ENCODE results near the gene CHST9.

CHST9 gene

DNA sequence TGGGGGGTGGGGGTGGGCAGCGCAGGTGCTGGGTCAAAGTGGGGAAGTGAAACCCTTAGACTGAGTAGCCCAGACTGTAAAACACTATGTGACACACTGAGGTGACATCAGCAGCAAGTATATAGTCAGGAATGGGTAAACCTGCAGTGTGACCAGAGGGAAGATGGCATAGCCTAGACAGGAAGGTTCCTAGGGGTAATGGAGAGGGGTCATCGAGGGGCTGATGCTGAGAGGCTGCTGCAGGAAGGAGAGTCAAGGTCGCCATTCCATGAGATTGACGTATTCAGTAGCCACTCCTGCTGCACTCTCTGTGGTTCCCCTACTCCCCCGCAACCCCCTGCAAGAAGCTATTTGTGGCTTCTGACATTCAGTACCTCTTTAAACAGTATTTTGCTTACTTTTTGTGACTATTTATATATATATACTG is 111.7 kb downstream of the CHST9 start:
- no peak overlapping the region for H3K4me3 Mint-ChIP-seq
- H3K9me3 Mint-ChIP-seq: peaks cover 6% of the 10 kb centered on the region
- no peak for ATAC-seq
- no peaks in the 10 kb centered on the region for H3K4me1 Mint-ChIP-seq
- H3K36me3 Mint-ChIP-seq: no peaks in the 10 kb centered on the region
- no peak for DNase-seq (ENCODE audit: low spot score in 2 of 2)
- no peak overlapping the region for H3K27ac Mint-ChIP-seq

DNA sequence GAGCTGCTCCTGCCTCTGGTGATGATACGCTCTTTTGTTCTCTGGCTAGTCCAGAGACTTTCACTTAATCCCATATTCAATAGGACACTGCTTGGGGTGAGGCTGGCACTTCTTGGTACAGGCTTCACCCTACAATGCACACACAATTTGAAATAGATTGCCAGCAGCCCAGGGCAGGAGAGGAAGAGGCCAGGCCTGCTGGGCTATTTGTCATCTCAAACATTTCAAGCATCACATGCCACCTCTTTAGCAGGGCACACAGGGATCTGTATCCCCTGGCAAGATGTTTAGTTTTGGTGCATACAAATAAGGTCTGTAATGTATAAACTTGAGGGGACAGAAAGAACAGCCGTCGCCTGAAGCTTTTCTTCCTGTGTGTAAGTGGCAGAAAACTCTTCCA is 120.4 kb downstream of the CHST9 start:
- peaks cover 10% of the 10 kb centered on the region for H3K9me3 Mint-ChIP-seq
- H3K27ac Mint-ChIP-seq: no peak overlapping the region

DNA sequence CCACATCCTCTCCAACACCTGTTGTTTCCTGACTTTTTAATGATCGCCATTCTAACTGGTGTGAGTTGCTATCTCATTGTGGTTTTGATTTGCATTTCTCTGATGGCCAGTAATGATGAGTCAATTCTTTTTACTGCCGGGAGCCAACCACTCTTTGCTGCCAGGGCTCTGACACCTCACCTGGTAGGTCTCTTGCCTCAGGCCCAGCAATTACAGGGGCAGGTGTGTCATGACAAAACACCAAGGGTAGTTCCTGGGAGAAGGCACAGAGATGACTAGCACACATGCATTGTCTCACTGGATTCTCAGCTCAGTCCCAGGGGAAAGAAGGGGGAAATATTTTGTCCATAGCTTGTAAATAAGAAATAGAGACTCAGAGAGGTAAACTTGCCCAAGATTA is 122.3 kb downstream of the CHST9 start:
- H3K27ac Mint-ChIP-seq: no peak overlapping the region
- ATAC-seq: no peak
- no peaks in the 10 kb centered on the region for H3K4me1 Mint-ChIP-seq
- peaks cover 8% of the 10 kb centered on the region for H3K9me3 Mint-ChIP-seq
- H3K36me3 Mint-ChIP-seq: no peaks in the 10 kb centered on the region
- no peak overlapping the region for H3K4me3 Mint-ChIP-seq
- DNase-seq (ENCODE audit: low spot score in 2 of 2): no peak

More for the DNA sequence above, 120.4 kb downstream of the CHST9 start:
- H3K36me3 Mint-ChIP-seq: no peaks in the 10 kb centered on the region
- H3K4me1 Mint-ChIP-seq: no peaks in the 10 kb centered on the region
- no peak for ATAC-seq
- no peak for DNase-seq (ENCODE audit: low spot score in 2 of 2)
- no peak overlapping the region for H3K4me3 Mint-ChIP-seq

DNA sequence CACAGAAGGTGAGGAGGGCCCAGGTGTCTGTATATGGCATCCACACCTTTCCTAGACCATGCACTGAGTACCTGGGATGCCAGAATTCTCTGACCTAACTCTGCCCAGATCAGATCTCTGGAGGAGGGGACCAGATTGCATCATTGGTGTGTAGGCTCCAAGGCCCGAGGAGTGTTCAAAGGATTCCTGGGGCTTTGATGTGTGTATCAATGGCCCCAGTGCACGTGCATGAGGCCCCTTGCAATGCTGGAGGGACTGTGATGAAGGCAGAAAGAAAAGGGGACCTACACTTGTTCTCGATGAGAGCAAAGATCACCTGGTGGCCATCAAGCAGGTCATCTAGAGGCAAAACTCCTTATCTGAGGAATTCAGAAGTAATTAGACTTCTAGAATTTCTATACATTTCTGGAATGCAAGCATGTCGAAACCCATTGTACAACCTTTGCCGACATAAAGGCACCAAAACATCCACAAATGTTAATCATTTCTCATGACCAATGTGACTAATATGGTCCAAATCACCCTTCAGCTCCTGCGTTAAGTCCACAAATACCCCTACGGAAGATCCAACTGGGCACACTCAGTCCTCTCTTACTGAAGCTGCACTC is 123.5 kb downstream of the CHST9 start:
- Mint-ChIP-seq H3K4me3 (no peak overlapping the region), H3K36me3 (no peaks in the 10 kb centered on the region), H3K27ac (no peak overlapping the region), H3K9me3 (peaks cover 11% of the 10 kb centered on the region), H3K4me1 (no peaks in the 10 kb centered on the region)
- DNase-seq (ENCODE audit: low spot score in 2 of 2) (no peak), ATAC-seq (no peak)

- no peak for DNase-seq (ENCODE audit: low spot score in 2 of 2)
- Mint-ChIP-seq H3K27ac (no peak overlapping the region), H3K36me3 (no peaks in the 10 kb centered on the region), H3K4me1 (no peaks in the 10 kb centered on the region), H3K9me3 (peaks cover 18% of the 10 kb centered on the region), H3K4me3 (no peak overlapping the region)
- ATAC-seq: no peak
Measured at GRCh38 chr18:27057519-27058234, 127.4 kb downstream of the CHST9 start.

DNA sequence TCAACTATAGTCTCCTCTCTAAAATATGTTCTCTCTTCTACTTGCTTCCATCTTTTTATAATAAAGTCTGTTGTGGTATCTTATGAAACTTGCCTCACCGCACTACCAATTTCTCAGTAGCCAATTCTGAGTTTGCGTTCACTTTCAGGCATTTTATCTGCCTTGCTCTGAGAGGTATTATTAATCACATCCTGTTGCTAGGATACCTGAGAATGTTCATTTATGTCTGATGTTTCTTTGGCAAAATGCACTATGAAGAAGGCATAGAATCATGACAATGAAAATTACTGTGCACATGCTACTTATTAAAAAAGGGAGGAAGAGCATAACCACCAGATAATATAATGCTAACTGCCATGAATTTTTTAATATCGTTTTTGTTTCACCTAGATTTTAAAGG is 130.2 kb downstream of the CHST9 start:
- H3K9me3 Mint-ChIP-seq: peaks cover 19% of the 10 kb centered on the region
- no peak for ATAC-seq
- no peaks in the 10 kb centered on the region for H3K4me1 Mint-ChIP-seq
- no peak for DNase-seq (ENCODE audit: low spot score in 2 of 2)
- no peaks in the 10 kb centered on the region for H3K36me3 Mint-ChIP-seq
- H3K27ac Mint-ChIP-seq: no peak overlapping the region
- H3K4me3 Mint-ChIP-seq: no peak overlapping the region

DNA sequence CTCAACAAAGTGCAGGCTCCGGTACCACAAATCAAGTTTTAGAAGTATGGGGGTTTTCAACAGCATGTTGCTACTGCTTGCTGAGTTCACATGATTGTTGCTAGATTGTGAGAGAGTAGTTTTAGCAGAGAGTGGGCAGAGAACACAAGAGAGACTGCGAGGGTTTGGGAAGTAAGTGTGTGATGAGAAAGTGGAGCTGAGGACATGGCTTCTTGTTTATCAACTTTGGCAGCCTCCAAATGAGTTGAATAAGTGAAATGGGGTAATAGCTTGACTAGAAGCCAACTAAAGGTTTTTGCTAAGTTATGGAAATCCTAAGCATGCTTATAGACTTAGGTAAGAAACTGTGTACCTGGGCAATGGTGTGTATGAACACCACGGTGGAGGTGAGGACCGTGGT is 135.1 kb downstream of the CHST9 start:
- Mint-ChIP-seq H3K9me3 (peaks cover 23% of the 10 kb centered on the region), H3K36me3 (no peaks in the 10 kb centered on the region), H3K4me1 (no peaks in the 10 kb centered on the region), H3K27ac (no peak overlapping the region), H3K4me3 (no peak overlapping the region)
- ATAC-seq (no peak), DNase-seq (ENCODE audit: low spot score in 2 of 2) (no peak)

GRCh38 chr18:27045342-27045741 is 139.8 kb downstream of the CHST9 start:
- Mint-ChIP-seq H3K36me3 (no peaks in the 10 kb centered on the region), H3K27ac (no peak overlapping the region), H3K4me1 (no peaks in the 10 kb centered on the region), H3K9me3 (peaks cover 25% of the 10 kb centered on the region), H3K4me3 (no peak overlapping the region)
- no peak for DNase-seq (ENCODE audit: low spot score in 2 of 2)
- ATAC-seq: no peak

DNA sequence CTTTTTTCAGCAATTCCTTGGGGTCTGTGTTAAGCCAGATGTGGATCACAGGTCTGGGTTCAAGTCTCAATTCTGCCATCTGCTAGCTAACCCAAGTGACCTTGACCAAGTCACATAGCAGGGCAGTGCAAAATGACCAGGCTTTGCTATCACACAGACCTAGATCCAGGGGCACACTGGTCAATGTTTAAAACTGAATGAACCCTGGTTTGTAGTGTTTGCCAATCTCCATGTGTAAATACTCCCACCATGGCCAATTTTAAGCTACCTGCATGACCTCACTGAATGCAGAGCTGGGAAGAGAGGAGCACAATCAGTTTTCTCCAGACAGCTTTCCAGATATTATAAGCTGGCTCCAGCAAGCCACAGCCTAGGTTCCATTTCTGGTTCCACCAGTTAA is 142.9 kb downstream of the CHST9 start:
- H3K9me3 Mint-ChIP-seq: peaks cover 20% of the 10 kb centered on the region
- DNase-seq (ENCODE audit: low spot score in 2 of 2) (no peak), ATAC-seq (no peak)
- no peak overlapping the region for H3K4me3 Mint-ChIP-seq
- H3K27ac Mint-ChIP-seq: no peak overlapping the region
- H3K36me3 Mint-ChIP-seq: no peaks in the 10 kb centered on the region
- no peaks in the 10 kb centered on the region for H3K4me1 Mint-ChIP-seq

DNA sequence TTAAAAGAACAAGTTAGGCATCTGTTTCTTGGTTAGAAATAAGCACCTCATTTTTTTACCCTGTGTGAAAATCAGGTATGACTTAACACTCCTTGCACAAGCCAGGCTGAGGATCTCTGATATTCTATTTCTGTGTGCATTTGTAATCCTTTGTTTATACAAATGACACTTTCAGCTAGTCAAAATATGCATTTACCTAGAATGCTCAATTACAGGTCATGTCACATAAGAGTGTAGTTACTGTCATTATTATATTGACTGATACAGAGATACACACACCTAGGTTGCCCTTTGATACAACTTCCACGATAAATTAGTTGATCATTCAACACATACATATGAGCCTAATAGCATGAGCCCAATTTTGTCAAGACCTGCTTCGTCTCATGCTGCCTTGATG is 144.3 kb downstream of the CHST9 start:
- no peak for DNase-seq (ENCODE audit: low spot score in 2 of 2)
- Mint-ChIP-seq H3K4me3 (no peak overlapping the region), H3K9me3 (peaks cover 20% of the 10 kb centered on the region), H3K27ac (no peak overlapping the region), H3K4me1 (no peaks in the 10 kb centered on the region), H3K36me3 (no peaks in the 10 kb centered on the region)
- no peak for ATAC-seq

- Mint-ChIP-seq H3K27ac (no peak overlapping the region), H3K9me3 (peaks cover 22% of the 10 kb centered on the region), H3K36me3 (no peaks in the 10 kb centered on the region), H3K4me3 (no peak overlapping the region), H3K4me1 (no peaks in the 10 kb centered on the region)
- no peak for ATAC-seq
- DNase-seq (ENCODE audit: low spot score in 2 of 2): no peak
Measured at GRCh38 chr18:27033722-27034121, 151.4 kb downstream of the CHST9 start.

DNA sequence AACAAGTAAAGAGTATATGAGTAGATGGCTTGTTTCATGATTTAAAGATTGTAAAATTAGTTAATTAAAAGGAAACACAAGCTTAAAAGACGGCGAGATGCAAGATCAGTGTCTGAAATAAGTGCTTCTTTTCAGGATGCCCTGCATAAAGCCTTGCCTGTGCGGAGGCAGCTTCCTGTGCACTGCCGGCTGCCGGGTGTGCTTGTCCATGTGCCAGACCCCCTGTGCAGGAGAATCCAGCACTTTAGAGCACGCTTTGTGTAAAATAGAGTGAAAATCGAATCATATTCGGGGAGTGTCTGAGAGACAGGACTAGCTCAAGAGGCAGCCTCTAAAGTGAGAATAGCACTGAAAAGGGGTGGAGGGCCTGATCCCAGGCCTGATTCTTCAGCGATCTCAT is 154.7 kb downstream of the CHST9 start:
- ATAC-seq: no peak
- H3K9me3 Mint-ChIP-seq: peaks cover 20% of the 10 kb centered on the region
- no peak overlapping the region for H3K4me3 Mint-ChIP-seq

GRCh38 chr18:27022477-27022876 is 162.6 kb downstream of the CHST9 start:
- H3K9me3 Mint-ChIP-seq: peaks cover 13% of the 10 kb centered on the region
- no peak for ATAC-seq
- DNase-seq (ENCODE audit: low spot score in 2 of 2): no peak
- H3K4me3 Mint-ChIP-seq: no peak overlapping the region
- no peaks in the 10 kb centered on the region for H3K4me1 Mint-ChIP-seq
- no peak overlapping the region for H3K27ac Mint-ChIP-seq
- H3K36me3 Mint-ChIP-seq: no peaks in the 10 kb centered on the region

More for the DNA sequence above, 154.7 kb downstream of the CHST9 start:
- no peak overlapping the region for H3K27ac Mint-ChIP-seq
- no peaks in the 10 kb centered on the region for H3K4me1 Mint-ChIP-seq
- DNase-seq (ENCODE audit: low spot score in 2 of 2): no peak
- no peaks in the 10 kb centered on the region for H3K36me3 Mint-ChIP-seq

- ATAC-seq (no peak), DNase-seq (ENCODE audit: low spot score in 2 of 2) (no peak)
- Mint-ChIP-seq H3K9me3 (peaks cover 21% of the 10 kb centered on the region), H3K27ac (no peak overlapping the region), H3K4me1 (no peaks in the 10 kb centered on the region), H3K4me3 (no peak overlapping the region), H3K36me3 (no peaks in the 10 kb centered on the region)
Measured at GRCh38 chr18:27017901-27018500, 167.1 kb downstream of the CHST9 start.

DNA sequence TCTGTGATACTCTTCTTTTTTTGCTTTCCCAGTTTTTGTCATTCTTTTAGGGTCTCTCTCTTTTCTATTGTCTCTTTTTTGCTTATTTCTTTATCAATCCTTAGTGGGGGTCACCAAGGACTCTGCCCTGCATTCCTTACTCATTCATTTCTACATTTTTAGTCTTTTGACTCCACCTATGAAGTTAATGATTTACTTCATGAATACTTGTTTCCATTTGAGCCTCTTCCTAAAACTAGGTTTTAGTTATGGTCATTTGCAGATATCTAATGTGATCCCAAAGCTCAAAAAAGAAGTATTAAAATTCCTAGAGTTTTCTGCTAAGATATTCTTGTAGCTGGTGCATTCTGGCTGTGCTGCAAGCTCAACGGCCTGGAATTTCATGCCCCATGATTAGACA is 170.3 kb downstream of the CHST9 start:
- Mint-ChIP-seq H3K4me3 (no peak overlapping the region), H3K4me1 (no peaks in the 10 kb centered on the region), H3K27ac (no peak overlapping the region)

GRCh38 chr18:27010784-27011183 is 174.3 kb downstream of the CHST9 start:
- no peak overlapping the region for H3K4me3 Mint-ChIP-seq
- no peak for DNase-seq (ENCODE audit: low spot score in 2 of 2)
- H3K9me3 Mint-ChIP-seq: peaks cover 15% of the 10 kb centered on the region
- no peaks in the 10 kb centered on the region for H3K4me1 Mint-ChIP-seq
- no peaks in the 10 kb centered on the region for H3K36me3 Mint-ChIP-seq
- no peak overlapping the region for H3K27ac Mint-ChIP-seq
- ATAC-seq: no peak

More for the DNA sequence above, 170.3 kb downstream of the CHST9 start:
- H3K36me3 Mint-ChIP-seq: no peaks in the 10 kb centered on the region
- H3K9me3 Mint-ChIP-seq: peaks cover 14% of the 10 kb centered on the region
- DNase-seq (ENCODE audit: low spot score in 2 of 2) (no peak), ATAC-seq (no peak)
